Hepatocyte (in vitro differentiated cells): ENCODE measurements around the gene RNFT2. TPM values are rescaled to one million over a fixed set of nuclear protein-coding genes. Genes with fewer than 3 reads are reported as not detected.

Source experiments
- DNase-seq: peaks from one replicate; pipeline ENCODE4 v3.0.0-alpha.2; 2016; ENCODE audit warnings: low spot score
- H2AFZ ChIP-seq: fragments of 200-600 bp; sonication (generic); 2 replicates; pipeline ENCODE4 v1.6.0; 2016; ENCODE audit warnings: antibody characterized with exemption, mild to moderate bottlenecking
- H3K27ac ChIP-seq: fragments of 200-600 bp; sonication (generic); 2 replicates; pipeline ENCODE4 v1.5.1; 2016; ENCODE audit warnings: mild to moderate bottlenecking
- H3K27me3 ChIP-seq: fragments of 200-600 bp; sonication (generic); 2 replicates; pipeline ENCODE4 v1.6.1; 2016
- H3K36me3 ChIP-seq: fragments of 200-600 bp; sonication (generic); replicated peaks from 2 replicates; pipeline ENCODE4 v1.5.1; 2016; ENCODE audit warnings: low read depth; ENCODE audit not compliant: insufficient read depth
- H3K4me1 ChIP-seq: fragments of 200-600 bp; sonication (generic); 2 replicates; pipeline ENCODE4 v1.5.1; 2016; ENCODE audit warnings: mild to moderate bottlenecking, moderate library complexity; ENCODE audit not compliant: insufficient read depth
- H3K4me2 ChIP-seq: fragments of 200-600 bp; sonication (generic); 2 replicates; pipeline ENCODE4 v1.6.0; 2016
- H3K4me3 ChIP-seq: fragments of 200-600 bp; sonication (generic); 2 replicates; pipeline ENCODE4 v1.5.1; 2016; ENCODE audit warnings: mild to moderate bottlenecking
- H3K79me2 ChIP-seq: fragments of 200-600 bp; sonication (generic); 2 replicates; pipeline ENCODE4 v1.6.0; 2017; ENCODE audit warnings: mild to moderate bottlenecking
- H3K9me2 ChIP-seq: fragments of 200-600 bp; sonication (generic); replicated peaks from 2 replicates; pipeline ENCODE4 v1.6.0; 2017; ENCODE audit warnings: mild to moderate bottlenecking; ENCODE audit not compliant: insufficient read depth
- H3K9me3 ChIP-seq: fragments of 200-600 bp; sonication (generic); 2 replicates; pipeline ENCODE4 v1.5.1; 2016; ENCODE audit warnings: low read depth, mild to moderate bottlenecking
- H4K20me1 ChIP-seq: fragments of 200-600 bp; sonication (generic); 2 replicates; pipeline ENCODE4 v1.6.0; 2016; ENCODE audit warnings: mild to moderate bottlenecking; ENCODE audit not compliant: insufficient read depth, poor library complexity, severe bottlenecking
- EZH2 ChIP-seq: fragments of 200-600 bp; sonication (generic); IDR thresholded peaks from 2 replicates; pipeline ENCODE4 v1.6.1; 2016; ENCODE audit warnings: antibody characterized with exemption, mild to moderate bottlenecking, borderline replicate concordance
- EZH2phosphoT487 ChIP-seq: fragments of 200-600 bp; sonication (generic); IDR thresholded peaks from one replicate; pipeline ENCODE4 v1.6.1; 2018; ENCODE audit warnings: antibody characterized with exemption, mild to moderate bottlenecking, low read depth, moderate library complexity; ENCODE audit not compliant: unreplicated experiment, severe bottlenecking
- WGBS: methylation state at CpG from one replicate; pipeline ENCODE4 v1.1.6; 2016; ENCODE audit warnings: low lambda C conversion rate; ENCODE audit errors: missing lambda C conversion rate; 5-methylcytosine and 5-hydroxymethylcytosine counted together
- polyA plus RNA-seq: library from polyadenylated mRNA; unstranded; fragments of >200 nt; fragmentation: Nextera tagmentation; extraction: Ambion mirVana; gene quantifications from 2 replicates; pipeline ENCODE4 v1.2.1, GENCODE V29; 2016
- total RNA-seq: library from RNA; depleted of rRNA; stranded (reverse); fragments of >200 nt; gene quantifications from 2 replicates; pipeline ENCODE4 v1.2.3, GENCODE V29; 2014
- TF ChIP-seq, protein P1 (sequence below): fragments of 200-600 bp; sonication (generic); IDR thresholded peaks from 2 replicates; pipeline ENCODE4 v1.5.1; 2016; ENCODE audit warnings: antibody characterized with exemption, mild to moderate bottlenecking; ENCODE audit not compliant: poor library complexity

Gene RNFT2
- total and polyA plus RNA-seq, 2 experiments from 2014 or later = 1.5 to 2.9 TPM

DNA sequence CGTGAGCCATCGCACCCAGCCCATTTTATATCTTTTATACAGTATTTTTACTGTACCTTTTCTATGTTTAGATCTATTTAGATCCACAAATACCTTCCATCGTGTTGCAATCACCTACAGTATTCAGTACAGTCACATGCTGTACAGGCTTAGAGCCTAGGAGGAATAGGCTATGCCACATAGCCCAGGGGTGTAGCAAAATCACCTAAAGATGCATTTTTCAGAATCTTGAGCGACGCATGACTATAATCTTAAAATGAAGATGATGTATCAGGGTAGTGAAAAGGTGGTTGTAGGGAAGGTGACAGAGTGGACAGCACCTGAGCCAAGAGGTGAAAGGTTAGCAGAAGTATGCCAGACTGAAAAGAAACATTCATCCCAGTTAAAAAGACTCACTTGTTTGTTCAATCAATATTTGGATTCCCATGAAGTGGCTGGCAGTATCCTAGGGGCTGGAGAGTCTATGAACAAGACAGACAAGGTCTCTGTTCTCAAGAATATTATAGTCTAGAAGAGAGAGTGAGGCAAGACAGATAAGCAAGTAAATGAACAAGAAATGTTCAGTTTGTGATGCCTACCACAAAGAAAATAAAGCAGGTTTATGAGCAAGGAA lies 3.9 kb upstream of the RNFT2 start:
- Histone ChIP-seq H3K4me2 (no peak overlapping the region), H3K27me3 (no peaks in the 10 kb centered on the region), H4K20me1 (peaks cover 18% of the 10 kb centered on the region), H3K36me3 (peaks cover 3% of the 10 kb centered on the region), H3K9me3 (no peaks in the 10 kb centered on the region), H3K9me2 (no peaks in the 10 kb centered on the region), H3K4me1 (no peaks in the 10 kb centered on the region), H3K79me2 (peaks cover 75% of the 10 kb centered on the region), H3K4me3 (no peak overlapping the region), H2AFZ (no peak overlapping the region), H3K27ac (peak overlapping the region; percentile 79)
- TF ChIP-seq, protein P1, sequence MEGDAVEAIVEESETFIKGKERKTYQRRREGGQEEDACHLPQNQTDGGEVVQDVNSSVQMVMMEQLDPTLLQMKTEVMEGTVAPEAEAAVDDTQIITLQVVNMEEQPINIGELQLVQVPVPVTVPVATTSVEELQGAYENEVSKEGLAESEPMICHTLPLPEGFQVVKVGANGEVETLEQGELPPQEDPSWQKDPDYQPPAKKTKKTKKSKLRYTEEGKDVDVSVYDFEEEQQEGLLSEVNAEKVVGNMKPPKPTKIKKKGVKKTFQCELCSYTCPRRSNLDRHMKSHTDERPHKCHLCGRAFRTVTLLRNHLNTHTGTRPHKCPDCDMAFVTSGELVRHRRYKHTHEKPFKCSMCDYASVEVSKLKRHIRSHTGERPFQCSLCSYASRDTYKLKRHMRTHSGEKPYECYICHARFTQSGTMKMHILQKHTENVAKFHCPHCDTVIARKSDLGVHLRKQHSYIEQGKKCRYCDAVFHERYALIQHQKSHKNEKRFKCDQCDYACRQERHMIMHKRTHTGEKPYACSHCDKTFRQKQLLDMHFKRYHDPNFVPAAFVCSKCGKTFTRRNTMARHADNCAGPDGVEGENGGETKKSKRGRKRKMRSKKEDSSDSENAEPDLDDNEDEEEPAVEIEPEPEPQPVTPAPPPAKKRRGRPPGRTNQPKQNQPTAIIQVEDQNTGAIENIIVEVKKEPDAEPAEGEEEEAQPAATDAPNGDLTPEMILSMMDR = no peak
- TF ChIP-seq EZH2phosphoT487 = no peak
- no peak for TF ChIP-seq EZH2
- no peak for DNase-seq
- WGBS = 86% methylated on average over 5 of the region's 5 CpGs

DNA sequence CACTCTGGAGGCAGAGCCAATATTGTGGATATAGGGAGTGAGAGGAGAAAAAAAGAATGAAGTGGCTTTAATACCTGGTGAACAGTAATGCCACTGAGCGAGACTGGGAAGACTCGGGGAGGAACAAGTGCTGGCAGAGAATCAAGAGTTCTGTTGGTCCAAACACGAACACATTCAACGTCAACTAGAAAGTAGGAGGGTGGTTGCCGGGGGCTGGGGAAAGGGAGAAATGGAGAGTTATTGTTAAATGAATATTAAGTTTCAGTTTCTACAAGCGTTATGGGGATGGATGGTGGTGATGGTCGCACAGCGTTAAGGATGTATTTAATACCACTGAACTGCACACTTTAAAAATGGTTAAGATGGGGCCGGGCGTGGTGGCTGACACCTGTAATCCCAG lies 3.0 kb upstream of the RNFT2 start:
- DNase-seq = no peak
- H3K4me3 ChIP-seq = no peak overlapping the region
- no peaks in the 10 kb centered on the region for H3K9me2 ChIP-seq
- peaks cover 3% of the 10 kb centered on the region for H3K36me3 ChIP-seq
- 92% methylated on average over 10 of the region's 10 CpGs for WGBS
- peaks cover 13% of the 10 kb centered on the region for H4K20me1 ChIP-seq
- no peaks in the 10 kb centered on the region for H3K27me3 ChIP-seq
- TF ChIP-seq EZH2phosphoT487 = no peak
- TF ChIP-seq, protein P1 = no peak
- no peak overlapping the region for H3K4me2 ChIP-seq
- no peaks in the 10 kb centered on the region for H3K9me3 ChIP-seq
- H2AFZ ChIP-seq = no peak overlapping the region
- peaks cover 67% of the 10 kb centered on the region for H3K79me2 ChIP-seq
- H3K4me1 ChIP-seq = no peaks in the 10 kb centered on the region
- peak overlapping the region; percentile 79 for H3K27ac ChIP-seq

DNA sequence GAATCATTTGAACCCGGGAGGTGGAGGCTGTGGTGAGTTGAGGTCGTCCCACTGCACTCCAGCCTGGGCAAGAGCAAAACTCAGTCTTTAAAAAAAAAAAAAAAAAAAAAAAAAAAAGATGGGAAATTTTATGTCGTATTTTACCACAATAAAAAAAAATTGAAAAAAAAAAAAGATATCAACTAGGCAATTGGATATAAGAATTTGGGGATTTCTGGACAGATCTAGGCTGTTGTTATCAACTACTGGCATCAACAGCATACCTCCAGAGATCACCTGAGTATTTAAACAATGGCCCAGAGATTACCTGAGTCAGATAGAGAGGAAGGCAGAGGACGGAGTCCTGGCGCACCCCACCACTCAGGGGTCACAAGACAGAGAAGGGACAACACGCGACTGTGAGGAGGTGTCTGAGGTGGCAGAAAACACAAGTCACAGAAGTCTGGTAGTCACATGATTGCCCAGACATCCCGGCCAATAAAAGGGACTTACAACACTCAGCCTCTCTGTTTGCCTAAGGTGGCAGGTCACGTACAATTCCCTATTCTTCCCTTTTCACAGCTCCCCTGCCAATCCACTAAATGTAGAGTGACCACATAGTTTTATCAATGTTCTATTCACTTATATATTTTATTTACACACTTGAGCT lies 2.0 kb upstream of the RNFT2 start:
- peaks cover 13% of the 10 kb centered on the region for H4K20me1 ChIP-seq
- H3K4me2 ChIP-seq = peak overlapping the region; percentile 79
- H2AFZ ChIP-seq = no peak overlapping the region
- peaks cover 57% of the 10 kb centered on the region for H3K79me2 ChIP-seq
- 64% methylated on average over 9 of the region's 9 CpGs for WGBS
- H3K36me3 ChIP-seq = peaks cover 3% of the 10 kb centered on the region
- peak overlapping the region; percentile 84 for H3K4me3 ChIP-seq
- no peak for TF ChIP-seq EZH2
- TF ChIP-seq EZH2phosphoT487 = no peak
- TF ChIP-seq, protein P1 = no peak
- no peaks in the 10 kb centered on the region for H3K9me3 ChIP-seq
- no peaks in the 10 kb centered on the region for H3K9me2 ChIP-seq
- H3K4me1 ChIP-seq = no peaks in the 10 kb centered on the region
- H3K27ac ChIP-seq = peak overlapping the region; percentile 82
- DNase-seq = peak; percentile 84
- no peaks in the 10 kb centered on the region for H3K27me3 ChIP-seq
